Measurements from ENCODE around the gene IGSF9.

DNA sequence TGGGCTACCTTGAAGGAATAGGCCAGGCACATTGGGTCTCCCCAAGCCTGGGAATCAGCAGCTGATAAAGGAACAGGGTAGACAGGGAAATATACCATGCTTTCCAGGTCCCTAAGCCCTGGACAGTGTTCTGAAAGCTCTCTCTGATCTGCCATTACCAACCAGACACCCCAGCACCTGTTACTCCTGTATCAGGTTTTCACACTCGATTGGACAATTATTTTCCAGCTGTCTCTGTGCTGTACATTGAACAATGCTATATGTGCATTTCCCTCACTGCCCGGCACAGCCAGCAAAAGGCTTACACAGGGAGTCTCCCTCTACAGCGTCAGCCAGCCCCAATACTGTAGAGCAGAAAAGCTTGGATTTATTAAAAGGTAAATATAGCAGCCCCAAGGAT lies 50.1 kb downstream of the IGSF9 start:
- TF ChIP-seq POLR2A (IDR thresholded peaks at IDR 0.05; ENCODE audit: low read length) = no peak
- no peak for TF ChIP-seq GATA1 (IDR thresholded peaks at IDR 0.05; ENCODE audit: low read depth, low read length)
